NCI-H1417 (cell line): ENCODE data around the gene LRRC32.
A peak's percentile ranks its signal among the peaks of the same experiment; 100 is the strongest.

Source experiments
- DNase-seq, 3 experiments: peaks; one replicate each; lab custom pipeline; 2025; lab: John Stamatoyannopoulos, UW

LRRC32 gene

DNA sequence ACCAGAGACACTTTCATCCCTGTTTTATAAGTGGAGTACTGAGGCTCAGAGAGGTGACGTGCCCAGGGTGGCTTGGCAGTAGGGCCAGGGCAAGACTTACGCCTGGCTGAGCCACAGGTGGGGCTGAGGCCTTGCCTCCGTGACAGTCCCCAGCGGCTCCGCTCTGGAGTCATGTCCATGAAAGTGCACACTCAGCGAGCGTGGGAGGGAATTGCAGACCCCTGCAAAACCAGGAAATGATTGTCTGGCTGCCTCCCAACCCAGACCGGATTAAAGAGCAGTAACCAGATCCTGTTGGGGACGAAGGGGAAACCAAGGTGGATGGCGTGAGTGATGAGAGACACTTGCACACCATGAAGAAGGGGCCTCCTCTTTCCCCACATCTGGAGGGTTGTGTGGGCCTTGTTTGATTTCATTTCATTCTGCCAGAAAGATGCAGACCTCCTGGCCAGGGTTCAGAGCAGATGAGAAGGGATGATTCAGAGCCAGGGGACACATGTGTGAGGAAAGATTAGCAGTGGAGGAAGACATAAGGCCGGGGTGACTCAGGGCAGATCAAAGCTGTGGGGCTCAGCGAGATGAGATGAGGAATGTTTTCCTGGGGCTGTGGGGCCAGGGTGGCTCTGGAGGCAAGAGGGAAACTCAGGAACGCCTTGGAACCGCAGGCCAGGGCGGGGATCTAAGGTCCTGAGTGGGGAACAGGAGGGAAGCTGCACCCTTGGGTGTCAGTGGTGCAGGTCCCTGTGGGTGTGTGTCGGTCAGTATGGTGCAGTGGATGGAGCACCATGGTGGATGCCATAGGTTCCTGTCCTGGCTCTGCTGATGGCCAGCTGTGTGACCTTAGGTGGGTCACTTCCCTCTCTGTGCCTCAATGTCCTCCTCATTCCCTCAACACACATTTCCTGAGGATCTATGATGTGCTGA is 29.9 kb upstream of the LRRC32 start:
- DNase-seq: no peak

DNA sequence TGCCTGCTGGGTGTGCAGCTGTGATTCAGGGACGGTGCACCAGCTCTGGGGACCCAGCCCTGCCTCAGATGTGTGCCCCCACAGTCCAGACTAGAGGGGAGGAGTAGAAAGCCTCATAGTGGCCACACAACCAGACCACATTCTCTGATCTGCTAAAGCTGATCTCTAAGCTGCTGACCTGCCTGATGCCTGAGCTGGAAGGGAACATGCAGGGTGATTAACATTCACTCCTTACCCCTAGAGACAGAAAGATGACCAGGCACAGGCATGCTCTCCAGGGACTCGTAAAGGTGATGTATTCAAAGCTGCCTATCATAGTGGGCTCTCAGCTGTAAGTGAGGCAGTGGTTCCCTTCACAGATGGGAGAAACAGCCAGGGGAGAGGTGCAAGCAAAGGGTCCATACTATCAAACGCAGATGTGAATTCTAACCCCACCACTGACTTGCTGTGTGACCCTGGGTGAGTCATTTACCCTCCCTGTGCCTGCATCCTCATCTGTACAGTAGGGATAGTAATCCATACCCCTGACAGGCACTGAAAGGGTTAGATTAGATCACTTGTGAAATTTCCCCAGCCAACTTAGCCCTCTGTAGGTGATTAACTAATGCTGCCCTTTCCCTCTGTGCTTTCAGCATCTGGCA is 29.0 kb upstream of the LRRC32 start:
- no peak for DNase-seq

DNA sequence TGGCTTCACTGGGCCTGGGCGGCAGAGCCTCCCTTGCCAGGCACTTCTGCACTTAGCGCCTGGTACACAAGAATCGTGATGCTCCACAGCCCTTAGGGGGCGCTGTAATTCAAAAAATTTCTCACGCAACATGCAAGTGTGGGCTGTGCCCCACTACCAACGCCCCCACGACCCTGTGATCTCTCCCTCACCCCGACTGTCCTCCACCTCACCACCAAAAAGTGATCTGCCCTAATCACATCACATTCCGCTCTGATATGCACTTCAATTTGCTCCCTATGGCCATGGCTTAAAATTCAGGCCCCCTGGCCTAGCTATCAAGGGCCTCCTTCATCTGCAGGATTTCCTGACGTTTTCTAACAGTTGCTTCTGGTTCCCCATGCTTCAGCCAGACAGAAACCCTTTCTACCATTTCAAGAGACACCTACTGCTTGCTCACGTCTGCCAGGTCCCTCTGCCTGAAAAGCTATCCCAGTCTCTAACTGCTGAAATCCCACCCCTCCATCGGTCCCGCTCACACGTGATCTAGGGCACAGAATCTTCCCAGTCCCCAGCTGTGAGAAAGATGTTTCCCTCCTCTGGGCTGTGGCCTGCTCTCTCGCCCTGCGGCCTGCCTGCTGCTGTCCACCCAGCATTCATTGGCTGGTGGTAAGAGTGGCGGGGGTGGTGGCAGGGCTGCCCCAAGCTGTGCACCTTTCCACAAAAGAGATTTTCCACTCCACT is 27.9 kb upstream of the LRRC32 start:
- DNase-seq: no peak

DNA sequence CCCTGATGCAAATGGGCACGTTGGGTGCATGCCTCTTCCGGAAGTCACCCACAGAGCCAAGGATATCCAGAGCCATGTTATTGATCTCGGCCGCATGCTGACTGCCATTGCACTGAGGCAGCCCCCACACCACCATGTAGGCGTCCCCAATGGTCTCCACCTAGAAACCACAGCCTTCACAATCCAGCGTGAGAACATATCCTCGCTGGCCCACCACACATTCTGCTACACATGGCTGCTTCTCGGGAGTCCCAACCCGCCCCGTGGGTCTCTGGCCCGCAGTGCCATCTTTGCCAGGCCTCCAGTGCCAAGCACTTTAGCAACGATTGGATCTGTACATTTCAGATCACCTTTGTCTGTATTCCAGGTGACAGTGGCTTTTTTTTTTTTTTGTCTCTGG is 26.2 kb upstream of the LRRC32 start:
- DNase-seq: no peak

DNA sequence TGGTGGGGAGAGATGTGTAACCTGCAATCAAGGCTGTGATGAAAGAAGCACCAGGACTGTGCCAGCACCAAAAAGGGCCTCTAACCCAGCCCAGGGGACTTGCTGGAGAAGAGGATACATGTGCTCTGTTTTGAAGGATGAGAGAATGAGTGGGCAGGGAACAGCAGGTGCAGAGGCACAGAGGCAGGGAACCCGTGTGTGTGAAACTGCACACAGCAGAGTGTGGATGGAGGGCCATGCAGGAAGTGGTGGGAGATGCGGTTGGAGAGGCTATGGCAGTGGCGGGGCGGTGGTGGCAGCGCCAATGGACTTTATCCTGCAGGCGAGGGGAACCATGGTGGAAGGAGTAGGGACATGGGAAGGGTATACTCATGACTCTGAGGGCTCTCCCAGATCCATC is 25.2 kb upstream of the LRRC32 start:
- no peak for DNase-seq

DNA sequence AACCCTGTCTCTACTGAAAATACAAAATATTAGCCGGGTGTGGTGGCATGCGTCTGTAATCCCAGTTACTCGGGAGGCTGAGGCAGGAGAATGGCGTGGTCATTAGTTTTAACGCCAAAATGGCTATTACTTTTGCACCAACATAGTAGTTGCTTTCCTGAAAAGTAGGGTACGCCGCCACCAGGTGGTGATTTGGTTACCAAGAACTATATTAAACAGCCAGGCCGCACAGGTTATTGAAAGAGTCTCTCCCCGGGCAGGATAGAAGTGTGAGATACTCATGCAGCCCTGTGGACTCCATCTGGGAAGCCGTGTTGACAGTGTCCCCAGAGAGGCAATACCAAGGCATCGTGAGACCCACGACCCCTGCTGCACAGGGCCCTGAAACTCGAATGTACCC is 24.6 kb upstream of the LRRC32 start:
- DNase-seq: no peak

DNA sequence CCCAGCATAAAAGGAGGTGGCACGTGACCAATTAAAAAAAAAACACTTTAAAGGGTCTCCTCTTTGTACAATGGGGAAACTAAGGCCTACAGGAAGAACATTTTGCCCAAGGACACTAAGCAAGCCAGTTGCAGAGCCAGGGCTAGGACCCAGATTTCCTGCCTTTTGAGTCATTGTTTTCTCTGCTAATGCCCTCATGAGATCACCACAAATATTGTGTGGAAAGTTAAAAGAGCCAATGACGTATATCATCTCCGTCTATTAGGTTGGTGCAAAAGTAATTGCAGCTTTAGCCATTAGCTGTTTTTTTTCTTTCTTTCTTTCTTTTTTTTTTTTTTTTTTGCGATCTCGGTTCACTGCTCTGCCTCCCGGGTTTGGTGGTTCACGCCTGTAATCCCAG is 24.1 kb upstream of the LRRC32 start:
- no peak for DNase-seq

DNA sequence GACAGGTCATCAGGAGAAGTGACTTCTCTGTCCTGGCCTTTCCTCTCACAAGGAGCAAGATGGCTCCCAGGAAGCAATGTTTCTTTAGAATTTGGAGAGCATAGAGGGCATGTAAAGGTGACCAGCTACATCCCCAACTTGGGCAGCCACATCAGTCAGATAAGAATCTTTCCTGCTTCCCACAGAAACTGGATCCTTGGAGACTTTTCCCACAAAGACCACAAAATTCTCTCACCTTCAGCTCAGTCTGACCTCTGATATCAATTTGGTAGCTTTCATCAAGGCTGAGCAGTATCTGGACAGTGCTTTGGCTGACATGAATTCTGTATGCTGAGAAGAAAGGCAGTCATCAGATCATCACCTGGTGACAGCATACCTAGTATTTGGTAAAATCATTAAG is 23.3 kb upstream of the LRRC32 start:
- no peak for DNase-seq

DNA sequence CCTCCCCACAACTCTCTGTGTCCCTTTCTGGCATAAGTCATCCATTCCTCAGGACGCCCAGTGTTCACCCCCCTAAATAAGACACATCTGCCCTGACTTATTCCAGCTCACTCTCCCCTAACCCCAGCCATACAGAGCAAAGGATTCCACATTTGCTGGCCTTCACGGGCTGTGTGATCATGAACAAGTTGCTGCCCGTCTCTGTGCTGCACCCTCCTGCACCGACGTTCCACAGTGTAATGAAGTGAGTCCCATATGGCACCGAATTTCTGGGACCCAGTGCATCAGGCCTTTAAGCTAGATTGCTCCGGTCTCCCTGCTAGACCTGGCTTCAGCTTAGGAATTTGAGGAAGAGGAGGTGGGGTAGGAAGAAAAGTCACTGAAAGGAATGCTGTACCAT is 22.4 kb upstream of the LRRC32 start:
- no peak for DNase-seq

DNA sequence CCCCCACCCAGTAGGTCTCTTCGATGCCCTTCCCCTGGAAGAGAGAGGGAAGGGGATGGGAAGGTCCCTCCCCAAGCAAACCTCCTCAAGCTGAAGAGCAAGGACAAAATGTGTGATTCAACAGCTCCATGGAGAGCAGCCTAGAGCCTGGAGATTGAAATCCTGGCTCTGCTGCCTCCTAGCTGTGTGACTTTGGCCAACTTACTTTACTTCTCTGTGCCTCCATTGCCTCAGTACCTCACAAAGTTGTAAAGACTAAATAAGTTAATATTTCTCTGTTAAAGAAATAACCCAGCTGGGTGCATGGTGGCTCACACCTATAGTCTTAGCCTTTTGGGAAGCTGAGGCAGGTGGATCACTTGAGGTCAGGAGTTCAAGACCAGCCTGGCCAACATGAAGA is 21.1 kb upstream of the LRRC32 start:
- no peak for DNase-seq

DNA sequence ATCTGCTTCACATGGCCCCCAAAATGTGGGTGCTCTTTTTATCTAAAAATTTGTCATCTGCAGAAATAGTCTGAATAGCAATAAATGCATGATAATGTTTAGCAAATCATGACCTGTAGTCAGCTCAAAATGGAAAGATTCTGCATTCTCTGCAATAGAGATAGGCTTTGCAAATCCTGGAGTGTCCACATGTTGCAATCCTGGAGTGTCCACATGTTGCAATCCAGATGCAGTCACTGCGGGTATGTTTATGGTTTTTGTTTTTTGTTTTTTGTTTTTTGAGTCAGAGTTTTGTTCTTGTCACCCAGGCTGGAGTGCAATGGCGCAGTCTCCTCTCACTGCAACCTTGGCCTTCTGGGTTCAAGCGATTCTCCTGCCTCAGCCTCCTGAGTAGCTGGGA is 20.2 kb upstream of the LRRC32 start:
- no peak for DNase-seq

DNA sequence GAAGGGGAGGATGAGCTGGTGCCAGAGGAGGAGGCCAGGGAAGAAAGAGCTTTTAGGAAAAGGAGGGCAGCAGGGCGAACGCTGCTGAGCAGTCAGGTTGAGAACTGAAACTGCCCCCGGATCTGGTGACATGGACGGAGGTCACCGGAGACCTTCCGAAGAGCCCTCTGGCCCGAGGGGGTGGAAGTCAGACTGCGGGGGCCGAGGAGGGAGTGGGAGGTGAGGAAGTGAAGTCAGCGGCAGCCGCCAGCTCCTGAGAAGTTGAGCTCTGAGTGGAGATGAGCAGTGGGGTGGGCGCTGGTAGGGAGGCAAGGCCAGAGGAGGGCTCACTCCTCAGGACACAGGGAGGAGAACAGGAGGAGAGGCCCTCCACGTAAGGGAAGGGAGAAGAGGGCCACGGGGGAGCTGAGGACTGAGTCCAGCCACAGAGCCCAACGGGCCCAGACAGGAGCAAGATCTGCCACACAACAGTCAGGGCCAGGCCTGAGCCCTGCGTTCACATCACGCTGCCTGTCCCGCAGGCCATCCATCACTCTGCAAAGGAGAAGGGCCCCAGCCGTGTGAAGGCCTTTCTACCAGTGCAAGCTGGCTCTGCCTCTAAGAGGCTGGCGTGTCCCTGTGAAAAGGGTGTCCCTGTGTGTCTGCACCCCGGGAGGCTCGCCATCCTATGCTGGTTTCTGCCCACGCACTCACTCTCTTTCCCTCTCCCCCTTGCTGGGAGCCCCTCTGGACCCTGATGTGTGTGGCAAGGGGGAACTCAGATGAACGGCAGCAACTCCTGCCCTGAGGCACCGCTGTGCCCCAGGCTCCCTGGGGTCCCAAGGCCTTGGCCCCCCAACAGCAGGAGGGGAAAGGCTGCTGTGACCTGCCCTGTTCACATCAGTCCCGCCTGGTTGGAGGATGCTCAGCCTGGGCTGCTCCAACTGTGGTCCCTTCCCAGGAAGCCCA is 19.0 kb upstream of the LRRC32 start:
- DNase-seq: no peak

DNA sequence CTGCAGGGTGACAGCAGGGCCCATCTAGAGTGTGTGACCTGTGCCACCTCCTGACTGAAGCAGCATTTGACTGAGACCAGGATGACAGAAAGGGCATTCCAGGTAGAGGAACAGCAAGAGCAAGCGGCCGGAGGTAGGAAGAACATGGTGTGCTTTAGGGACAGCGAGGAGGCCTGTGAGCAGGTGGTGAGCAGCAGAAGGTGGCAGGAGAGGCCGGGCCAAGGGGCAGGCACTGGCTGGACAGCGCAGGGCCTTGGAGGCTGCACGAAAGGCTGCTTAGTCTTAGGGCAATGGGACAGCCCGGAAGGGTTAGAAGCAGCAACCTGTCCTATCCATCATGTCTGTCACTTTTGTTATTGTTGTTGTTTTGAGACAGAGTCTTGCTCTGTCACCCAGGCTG is 17.6 kb upstream of the LRRC32 start:
- DNase-seq: no peak

DNA sequence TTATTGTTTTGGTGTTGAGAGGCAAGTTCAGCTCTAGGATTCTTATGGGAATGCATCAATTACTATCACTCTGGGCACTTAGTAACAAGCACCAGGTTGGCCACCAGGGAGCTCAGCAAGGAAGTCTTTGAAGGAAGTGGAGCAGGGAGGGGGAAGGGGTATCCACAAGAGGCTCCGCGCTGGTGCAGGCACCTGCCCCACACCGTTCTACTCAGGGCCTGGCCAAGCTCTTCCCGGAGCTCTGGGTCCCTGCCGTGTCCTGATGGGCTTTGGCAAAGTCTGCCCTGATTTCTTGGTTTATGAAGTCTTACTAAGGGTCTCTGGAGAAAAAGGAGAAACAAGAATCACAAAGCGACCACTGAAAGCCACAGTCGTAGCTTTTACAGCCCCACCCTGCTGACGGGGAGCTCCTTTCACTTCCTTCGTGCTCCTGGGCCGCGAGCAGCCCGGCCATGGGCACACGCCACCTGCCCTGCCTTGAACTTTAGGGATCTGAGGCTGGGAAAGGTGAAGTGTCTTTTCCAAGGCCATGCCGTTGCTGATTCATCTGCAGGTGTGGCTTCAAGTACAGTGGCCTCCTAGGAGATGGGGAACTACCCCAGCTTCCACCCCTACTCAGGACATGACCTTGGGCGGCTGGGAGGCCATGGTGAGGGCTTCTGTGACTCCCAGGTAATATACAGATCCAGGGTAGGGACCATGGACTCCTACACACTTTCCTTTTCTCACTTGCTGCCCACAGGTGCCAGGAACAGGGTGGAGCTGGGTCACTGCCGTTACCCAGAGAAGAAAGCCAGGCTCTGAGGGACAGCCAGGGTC is 15.9 kb upstream of the LRRC32 start:
- DNase-seq: peak in 2 of 3 experiments; percentile 19 to 22

DNA sequence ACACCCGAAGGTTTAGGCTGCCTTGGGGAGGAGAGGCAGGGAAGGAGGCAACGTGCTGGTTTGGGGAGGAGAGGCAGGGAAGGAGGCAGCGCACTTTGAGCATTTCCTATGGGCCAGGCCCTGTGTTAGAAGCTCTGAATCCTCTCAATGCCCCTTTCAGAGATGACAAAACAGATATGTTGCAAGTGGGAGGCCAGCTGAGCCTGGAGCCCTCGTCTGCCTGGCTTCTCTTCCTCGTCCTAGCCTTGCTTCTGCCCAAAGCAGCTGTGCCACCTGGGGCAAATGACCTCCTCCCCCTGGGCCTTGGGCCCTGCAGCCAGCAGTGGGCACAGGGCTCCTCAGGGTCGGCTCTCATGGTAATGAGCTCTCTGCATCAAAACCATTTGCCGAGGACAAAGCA is 15.3 kb upstream of the LRRC32 start:
- DNase-seq: no peak

DNA sequence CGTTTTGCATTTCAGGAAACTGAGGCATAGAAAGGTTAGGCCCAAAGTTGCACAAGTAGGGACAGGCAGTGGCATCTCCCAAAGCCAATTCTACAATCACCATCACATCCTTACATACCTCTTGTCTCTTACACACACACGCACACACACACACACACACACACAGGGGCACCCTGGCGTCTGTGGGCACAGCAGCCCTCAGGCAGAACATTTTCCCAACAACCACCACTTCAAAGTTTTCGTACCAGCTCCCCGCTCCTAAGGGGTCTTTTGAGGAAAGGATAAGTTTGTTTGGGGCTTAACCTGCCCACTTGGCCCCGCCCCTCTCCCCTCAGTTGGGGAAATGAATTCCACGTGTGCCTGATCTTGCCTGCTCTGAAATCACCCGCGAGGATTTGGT is 14.7 kb upstream of the LRRC32 start:
- DNase-seq: no peak

DNA sequence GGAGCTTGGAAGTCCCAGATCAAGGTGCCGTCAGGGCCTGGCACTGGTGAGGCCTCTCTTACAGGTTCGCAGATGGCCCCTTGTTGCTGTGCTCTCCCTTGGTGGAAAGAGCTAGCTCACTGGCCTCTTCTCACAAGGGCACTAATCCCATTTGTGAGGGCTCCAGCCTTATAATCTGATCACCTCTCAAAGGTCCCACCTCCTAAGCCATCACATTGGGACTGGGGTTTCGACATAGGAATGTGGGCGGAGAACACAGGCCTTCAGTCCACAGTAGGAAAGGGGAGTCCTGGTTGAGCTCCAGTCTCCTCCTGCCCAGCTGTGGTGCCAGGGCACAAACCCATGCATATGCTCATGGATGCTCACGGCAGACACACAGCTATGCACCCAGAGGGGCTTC is 14.0 kb upstream of the LRRC32 start:
- DNase-seq: no peak

DNA sequence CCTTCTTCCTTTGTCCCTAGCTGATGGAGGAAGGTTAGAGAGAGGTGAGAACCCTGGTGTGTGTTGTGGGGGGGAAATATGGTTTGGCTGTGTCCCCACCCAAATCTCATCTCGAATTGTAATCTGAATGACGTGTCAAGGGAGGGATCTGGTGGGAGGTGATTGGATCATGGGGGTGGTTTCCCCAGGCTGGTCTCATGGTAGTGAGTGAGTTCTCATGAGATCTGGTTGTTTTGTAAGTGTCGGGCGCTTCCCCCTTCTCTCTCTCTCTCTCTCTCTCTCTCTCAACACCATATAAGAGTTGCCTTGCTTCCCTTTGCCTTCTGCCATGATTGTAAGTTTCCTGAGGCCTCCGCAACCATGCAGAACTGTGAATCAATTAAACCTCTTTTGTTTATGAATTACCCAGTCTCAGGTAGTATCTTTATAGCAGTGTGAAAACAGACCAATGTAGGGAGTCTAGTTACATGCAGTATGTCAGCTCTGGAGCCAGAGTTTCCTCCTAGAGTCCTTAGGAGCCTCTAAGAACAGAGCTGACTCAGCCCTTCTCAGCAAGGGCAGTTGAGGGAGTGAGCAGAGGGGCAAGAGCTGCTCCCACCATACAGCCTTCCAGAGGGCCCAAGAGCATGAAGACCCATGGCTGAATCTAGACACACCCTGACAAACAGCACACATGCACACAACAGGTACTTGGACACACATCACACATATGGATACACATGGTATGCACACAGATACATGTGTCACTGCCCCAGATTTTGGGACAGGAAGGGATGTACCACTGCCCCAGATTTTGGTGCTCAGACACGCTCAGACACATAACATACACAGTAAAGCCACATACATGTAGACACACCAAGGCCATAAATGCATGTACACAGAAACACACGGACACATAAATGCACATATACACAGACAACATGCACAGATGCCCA is 12.9 kb upstream of the LRRC32 start:
- DNase-seq: no peak

DNA sequence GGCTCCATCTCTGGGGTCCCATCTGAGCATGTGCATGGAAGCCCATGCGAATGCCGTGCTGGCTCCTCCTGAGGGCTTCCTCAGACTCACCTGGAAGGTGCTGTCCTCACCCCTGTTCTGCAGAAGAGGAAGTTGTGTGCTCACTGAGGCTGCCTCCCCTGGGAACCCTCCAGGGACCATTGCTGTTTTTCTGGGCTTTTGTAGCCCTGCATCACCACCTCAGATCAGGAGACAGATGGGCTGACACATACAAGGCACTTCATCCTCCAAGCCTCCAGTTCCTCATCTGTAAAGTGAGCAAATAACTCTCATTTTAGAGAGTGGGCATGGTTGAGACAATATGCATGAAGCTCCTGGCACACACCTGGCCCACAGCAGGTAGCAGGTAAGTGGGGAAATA is 12.1 kb upstream of the LRRC32 start:
- peak in 1 of 3 experiments; percentile 12 for DNase-seq

DNA sequence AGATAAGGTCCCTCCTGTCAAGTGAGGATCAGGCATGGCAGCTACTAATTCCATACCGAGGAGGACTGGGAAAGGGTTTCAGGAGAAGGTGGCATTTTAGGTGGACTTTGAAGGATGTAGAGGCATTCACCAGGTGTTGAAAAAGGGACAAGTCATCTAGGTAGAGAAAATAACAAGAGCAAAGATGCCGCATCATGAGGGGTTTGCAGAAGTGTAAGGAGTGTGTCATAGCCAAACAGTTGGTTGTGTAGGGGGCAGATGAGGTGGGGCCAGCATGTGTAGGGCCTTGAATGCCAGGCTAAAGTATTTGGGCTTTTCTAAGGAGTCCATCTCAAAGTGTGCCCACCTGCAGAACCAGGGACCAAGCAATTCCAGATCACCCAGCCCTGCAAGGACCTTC is 11.6 kb upstream of the LRRC32 start:
- no peak for DNase-seq
